CD4-positive, alpha-beta T cell treated with Interleukin-6 at 100 ng/mL for 8 hours (primary cell): Measurements from ENCODE around the gene PLXNA2.

Experiments
- DNase-seq: peaks from one replicate; pipeline ENCODE4 v3.0.0-alpha.2; 2020; ENCODE audit warnings: mixed read lengths, low spot score

PLXNA2 gene

GRCh38 chr1:208179263-208179816 lies 64.8 kb downstream of the PLXNA2 start:
- DNase-seq: no peak

GRCh38 chr1:208178091-208178529 lies 66.1 kb downstream of the PLXNA2 start:
- no peak for DNase-seq

GRCh38 chr1:208177656-208178055 lies 66.5 kb downstream of the PLXNA2 start:
- no peak for DNase-seq

- no peak for DNase-seq
These were observed 67.5 kb downstream of the PLXNA2 start for GRCh38 chr1:208176649-208177048.

GRCh38 chr1:208175508-208175895 lies 68.7 kb downstream of the PLXNA2 start:
- no peak for DNase-seq

- DNase-seq: no peak
These were observed 69.3 kb downstream of the PLXNA2 start for GRCh38 chr1:208174731-208175507.

GRCh38 chr1:208174200-208174599 lies 70.0 kb downstream of the PLXNA2 start:
- DNase-seq: no peak

GRCh38 chr1:208173749-208174148 lies 70.4 kb downstream of the PLXNA2 start:
- DNase-seq: no peak

- DNase-seq: no peak
These were observed 71.6 kb downstream of the PLXNA2 start for GRCh38 chr1:208172423-208173145.

- no peak for DNase-seq
These were observed 72.4 kb downstream of the PLXNA2 start for GRCh38 chr1:208171616-208172422.

- DNase-seq: no peak
These were observed 73.9 kb downstream of the PLXNA2 start for GRCh38 chr1:208170252-208170651.

GRCh38 chr1:208169081-208169879 lies 74.9 kb downstream of the PLXNA2 start:
- DNase-seq: no peak

- DNase-seq: no peak
These were observed 76.8 kb downstream of the PLXNA2 start for GRCh38 chr1:208167261-208167869.

GRCh38 chr1:208166340-208167138 lies 77.6 kb downstream of the PLXNA2 start:
- DNase-seq: no peak

- no peak for DNase-seq
These were observed 78.5 kb downstream of the PLXNA2 start for GRCh38 chr1:208165659-208166058.

- DNase-seq: no peak
These were observed 79.6 kb downstream of the PLXNA2 start for GRCh38 chr1:208164609-208165008.

GRCh38 chr1:208163539-208163938 lies 80.6 kb downstream of the PLXNA2 start:
- no peak for DNase-seq

- DNase-seq: no peak
These were observed 81.3 kb downstream of the PLXNA2 start for GRCh38 chr1:208162903-208163302.

- DNase-seq: no peak
These were observed 82.4 kb downstream of the PLXNA2 start for GRCh38 chr1:208161656-208162375.
